ENCODE data around the gene STK26.

DNA sequence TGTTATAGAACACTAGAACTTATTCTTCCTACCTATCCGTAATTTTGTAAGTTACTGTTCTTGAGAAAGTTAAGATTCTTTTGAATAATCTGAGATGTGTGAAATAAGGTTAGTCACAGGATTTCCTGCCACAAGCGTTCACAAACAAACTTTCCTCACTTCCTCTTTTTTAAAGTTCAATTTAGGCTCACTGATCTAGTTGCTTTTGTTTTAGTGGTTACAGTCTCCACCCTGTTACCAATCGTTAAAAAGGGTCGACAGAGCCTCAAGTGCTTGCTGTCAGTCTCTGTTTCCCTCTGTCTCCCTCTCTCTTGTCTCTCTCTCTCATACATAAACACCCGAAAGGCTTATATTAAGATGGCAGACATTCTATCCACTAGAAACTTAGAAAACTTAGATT, 35.9 kb upstream of the STK26 start:
- TF ChIP-seq, protein P1, sequence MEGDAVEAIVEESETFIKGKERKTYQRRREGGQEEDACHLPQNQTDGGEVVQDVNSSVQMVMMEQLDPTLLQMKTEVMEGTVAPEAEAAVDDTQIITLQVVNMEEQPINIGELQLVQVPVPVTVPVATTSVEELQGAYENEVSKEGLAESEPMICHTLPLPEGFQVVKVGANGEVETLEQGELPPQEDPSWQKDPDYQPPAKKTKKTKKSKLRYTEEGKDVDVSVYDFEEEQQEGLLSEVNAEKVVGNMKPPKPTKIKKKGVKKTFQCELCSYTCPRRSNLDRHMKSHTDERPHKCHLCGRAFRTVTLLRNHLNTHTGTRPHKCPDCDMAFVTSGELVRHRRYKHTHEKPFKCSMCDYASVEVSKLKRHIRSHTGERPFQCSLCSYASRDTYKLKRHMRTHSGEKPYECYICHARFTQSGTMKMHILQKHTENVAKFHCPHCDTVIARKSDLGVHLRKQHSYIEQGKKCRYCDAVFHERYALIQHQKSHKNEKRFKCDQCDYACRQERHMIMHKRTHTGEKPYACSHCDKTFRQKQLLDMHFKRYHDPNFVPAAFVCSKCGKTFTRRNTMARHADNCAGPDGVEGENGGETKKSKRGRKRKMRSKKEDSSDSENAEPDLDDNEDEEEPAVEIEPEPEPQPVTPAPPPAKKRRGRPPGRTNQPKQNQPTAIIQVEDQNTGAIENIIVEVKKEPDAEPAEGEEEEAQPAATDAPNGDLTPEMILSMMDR (IDR thresholded peaks at IDR 0.05; ENCODE audit: insufficient read depth, low read length), result no peak
- TF ChIP-seq, protein P2, sequence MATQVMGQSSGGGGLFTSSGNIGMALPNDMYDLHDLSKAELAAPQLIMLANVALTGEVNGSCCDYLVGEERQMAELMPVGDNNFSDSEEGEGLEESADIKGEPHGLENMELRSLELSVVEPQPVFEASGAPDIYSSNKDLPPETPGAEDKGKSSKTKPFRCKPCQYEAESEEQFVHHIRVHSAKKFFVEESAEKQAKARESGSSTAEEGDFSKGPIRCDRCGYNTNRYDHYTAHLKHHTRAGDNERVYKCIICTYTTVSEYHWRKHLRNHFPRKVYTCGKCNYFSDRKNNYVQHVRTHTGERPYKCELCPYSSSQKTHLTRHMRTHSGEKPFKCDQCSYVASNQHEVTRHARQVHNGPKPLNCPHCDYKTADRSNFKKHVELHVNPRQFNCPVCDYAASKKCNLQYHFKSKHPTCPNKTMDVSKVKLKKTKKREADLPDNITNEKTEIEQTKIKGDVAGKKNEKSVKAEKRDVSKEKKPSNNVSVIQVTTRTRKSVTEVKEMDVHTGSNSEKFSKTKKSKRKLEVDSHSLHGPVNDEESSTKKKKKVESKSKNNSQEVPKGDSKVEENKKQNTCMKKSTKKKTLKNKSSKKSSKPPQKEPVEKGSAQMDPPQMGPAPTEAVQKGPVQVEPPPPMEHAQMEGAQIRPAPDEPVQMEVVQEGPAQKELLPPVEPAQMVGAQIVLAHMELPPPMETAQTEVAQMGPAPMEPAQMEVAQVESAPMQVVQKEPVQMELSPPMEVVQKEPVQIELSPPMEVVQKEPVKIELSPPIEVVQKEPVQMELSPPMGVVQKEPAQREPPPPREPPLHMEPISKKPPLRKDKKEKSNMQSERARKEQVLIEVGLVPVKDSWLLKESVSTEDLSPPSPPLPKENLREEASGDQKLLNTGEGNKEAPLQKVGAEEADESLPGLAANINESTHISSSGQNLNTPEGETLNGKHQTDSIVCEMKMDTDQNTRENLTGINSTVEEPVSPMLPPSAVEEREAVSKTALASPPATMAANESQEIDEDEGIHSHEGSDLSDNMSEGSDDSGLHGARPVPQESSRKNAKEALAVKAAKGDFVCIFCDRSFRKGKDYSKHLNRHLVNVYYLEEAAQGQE (IDR thresholded peaks at IDR 0.05; ENCODE audit: insufficient replicate concordance, low read depth), result no peak
